Erythroblast (primary cell): ENCODE results near the gene TMEM154.

Source experiments
- GATA1 ChIP-seq: IDR thresholded peaks from 2 replicates; pipeline ENCODE4 v1.6.1; 2011; ENCODE audit warnings: low read depth, mild to moderate bottlenecking, control low read depth, low read length, moderate library complexity
- POLR2A ChIP-seq: IDR thresholded peaks from 2 replicates; pipeline ENCODE4 v1.6.1; 2011; ENCODE audit warnings: mild to moderate bottlenecking, low read length

GRCh38 chr4:152588869-152589268 is 90.9 kb downstream of the TMEM154 start:
- TF ChIP-seq POLR2A (no peak), GATA1 (no peak)
